ENCODE data around the gene TGIF1.

- TF ChIP-seq CTCF (IDR thresholded peaks at IDR 0.05; ENCODE audit: low read length): no peak
- no peak for TF ChIP-seq EZH2 (IDR thresholded peaks at IDR 0.05; ENCODE audit: borderline replicate concordance, low read length)
These were observed 5.2 kb downstream of the TGIF1 start for GRCh38 chr18:3455090-3455635.

Measured in OCI-LY1 (cell line).